Pancreas (tissue), 10 donors: ENCODE data around the gene MB. TPM values are rescaled to one million over a fixed set of nuclear protein-coding genes. Genes with fewer than 3 reads are reported as not detected.
A peak's percentile ranks its signal among the peaks of the same experiment; 100 is the strongest.

ENCODE experiments used
- ATAC-seq, 4 donors: fragments of 200-7000 bp; cut with Tn5 transposase; one replicate each; pipeline versions ENCODE4 v1.8.0 to v1.9.1; 2020; ENCODE audit warnings: mild to moderate bottlenecking in 4 of 4, moderate library complexity in 4 of 4
- DNase-seq, 6 donors: peaks; one replicate each; pipeline ENCODE4 v3.0.0-alpha.2; 2020
- FAIRE-seq: peaks from 2 replicates; lab custom pipeline; 2012; peaks lifted over from hg19 to GRCh38; lab: Jason Lieb, UNC
- H3K27ac ChIP-seq, 4 donors: fragments of 200-600 bp; sonication (generic); 1 replicate in 3 of 4; 2 replicates in 1 of 4; pipeline versions ENCODE4 v1.5.0 to v1.8.0; 2020
- H3K27me3 ChIP-seq, 4 donors: fragments of 200-600 bp; one replicate each; pipeline ENCODE4 v1.8.0; 2021
- H3K36me3 ChIP-seq, 3 donors: fragments of 200-600 bp; sonication (generic) in 1 of 3; one replicate each; pipeline versions ENCODE4 v1.5.0 to v1.8.0; 2020 to 2021
- H3K4me1 ChIP-seq, 3 donors: fragments of 200-600 bp; one replicate each; pipeline ENCODE4 v1.8.0; 2021
- H3K4me3 ChIP-seq, 4 donors: fragments of 200-600 bp; sonication (generic) in 2 of 4; one replicate each; pipeline versions ENCODE4 v1.5.0 to v1.8.0; 2020 to 2021
- H3K9me3 ChIP-seq, 4 donors: fragments of 200-600 bp; one replicate each; pipeline ENCODE4 v1.8.0; 2021
- WGBS, 2 donors: extraction: QIAGEN DNeasy Blood & Tissue Kit; methylation state at CpG; one replicate each; pipeline ENCODE4 v1.1.7; 2013; 5-methylcytosine and 5-hydroxymethylcytosine counted together
- intact Hi-C, 3 donors: fragments of 100-400 bp; cut with DNase I; formaldehyde crosslinking; loops; one replicate each; pipeline versions ENCODE4 v1.11.1 to v1.14.2; 2022
- polyA plus RNA-seq, 2 donors: library from polyadenylated mRNA; stranded (reverse); fragments of 200-250 nt; gene quantifications; one replicate each; pipeline ENCODE4 v1.2.3, GENCODE V29; 2013
- total RNA-seq, 6 donors: library from RNA; stranded (reverse); fragmentation: NEBNext Ultra II Directional in 4 of 6; extraction: Animal tissue kit (Norgen Biotek cat#: 25700) in 4 of 6; gene quantifications; one replicate each; pipeline versions ENCODE4 v1.2.1 to v1.2.4, GENCODE V29; 2021 to 2023
- TF ChIP-seq, protein P1 (sequence below), 4 donors: fragments of 200-600 bp; sonication (generic) in 3 of 4; IDR thresholded peaks; one replicate each; pipeline versions ENCODE4 v1.5.0 to v1.8.0; 2021; ENCODE audit warnings: antibody characterized with exemption in 4 of 4
- donor health status: healthy with polysubstance abuse.
- donor health status: DM: no; HTN: no; CAD: no; lungs with moderate emphysema.
- donor health status: DM: no; HTN: no; CAD: no.
- donor health status: control.
- donor health status: control.
- donor health status: Bipolar disorder and iron deficiency.
- donor health status: DM: yes; HTN: yes; CAD: no.
- donor health status: DM: no; HTN: no; CAD: no.
- donor health status: DM: no; HTN: no; CAD: no.
- donor health status: DM: yes; HTN: yes; CAD: no.

The MB gene
- total and polyA plus RNA-seq, 8 donors, result 0.46 to 6.6 (median 1.2) TPM; not detected in 2

DNA sequence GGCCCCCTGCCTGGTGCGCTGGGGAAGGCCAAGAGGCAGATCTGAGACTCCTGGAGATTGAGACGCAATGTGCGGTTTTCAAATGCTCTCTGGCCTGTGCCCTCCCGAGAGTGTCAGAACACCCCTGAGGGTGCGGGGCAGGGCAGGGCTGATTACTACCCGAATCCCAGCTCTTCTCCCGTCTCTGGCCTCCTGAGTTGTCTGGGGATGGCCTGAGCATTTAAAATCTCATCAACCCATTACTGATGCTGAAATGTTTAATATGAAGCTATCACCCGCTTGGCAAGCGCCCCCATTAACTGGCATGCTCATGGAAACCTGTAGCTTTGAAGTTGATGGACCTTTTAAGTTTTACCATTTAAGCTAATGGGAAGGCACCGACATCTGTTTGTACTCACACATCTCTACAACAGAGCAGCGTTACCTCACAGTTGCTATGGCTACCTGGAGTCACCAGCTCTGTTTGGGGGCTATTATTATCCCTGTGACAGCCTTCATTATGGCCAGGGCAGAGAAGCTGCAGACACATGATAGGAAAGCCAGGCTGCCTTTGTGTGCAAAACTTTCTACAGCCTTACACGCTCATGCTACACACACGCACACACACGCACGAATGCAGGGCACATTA, 3.6 kb upstream of the MB start:
- H3K4me1 ChIP-seq, result peaks cover 0 to 10% (median 0%) of the 10 kb centered on the region in 3 donors
- H3K27me3 ChIP-seq, result no peaks in the 10 kb centered on the region
- no peak overlapping the region for H3K27ac ChIP-seq
- no peaks in the 10 kb centered on the region for H3K36me3 ChIP-seq
- 85 to 88% methylated on average over 15 of the region's 15 CpGs for WGBS, 2 donors
- FAIRE-seq (no peak), ATAC-seq (peak in 2 of 4 donors; percentile 49), DNase-seq (no peak)
- intact Hi-C loops, result loop anchor here in 2 of 3 donors (5.0 to 10.0 kb wide), 3 partner anchors 188 to 494 kb away; no protein-coding TSS in a partner anchor
- no peaks in the 10 kb centered on the region for H3K9me3 ChIP-seq
- TF ChIP-seq, protein P1, sequence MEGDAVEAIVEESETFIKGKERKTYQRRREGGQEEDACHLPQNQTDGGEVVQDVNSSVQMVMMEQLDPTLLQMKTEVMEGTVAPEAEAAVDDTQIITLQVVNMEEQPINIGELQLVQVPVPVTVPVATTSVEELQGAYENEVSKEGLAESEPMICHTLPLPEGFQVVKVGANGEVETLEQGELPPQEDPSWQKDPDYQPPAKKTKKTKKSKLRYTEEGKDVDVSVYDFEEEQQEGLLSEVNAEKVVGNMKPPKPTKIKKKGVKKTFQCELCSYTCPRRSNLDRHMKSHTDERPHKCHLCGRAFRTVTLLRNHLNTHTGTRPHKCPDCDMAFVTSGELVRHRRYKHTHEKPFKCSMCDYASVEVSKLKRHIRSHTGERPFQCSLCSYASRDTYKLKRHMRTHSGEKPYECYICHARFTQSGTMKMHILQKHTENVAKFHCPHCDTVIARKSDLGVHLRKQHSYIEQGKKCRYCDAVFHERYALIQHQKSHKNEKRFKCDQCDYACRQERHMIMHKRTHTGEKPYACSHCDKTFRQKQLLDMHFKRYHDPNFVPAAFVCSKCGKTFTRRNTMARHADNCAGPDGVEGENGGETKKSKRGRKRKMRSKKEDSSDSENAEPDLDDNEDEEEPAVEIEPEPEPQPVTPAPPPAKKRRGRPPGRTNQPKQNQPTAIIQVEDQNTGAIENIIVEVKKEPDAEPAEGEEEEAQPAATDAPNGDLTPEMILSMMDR (IDR thresholded peaks at IDR 0.05), result no peak
- no peak overlapping the region for H3K4me3 ChIP-seq

DNA sequence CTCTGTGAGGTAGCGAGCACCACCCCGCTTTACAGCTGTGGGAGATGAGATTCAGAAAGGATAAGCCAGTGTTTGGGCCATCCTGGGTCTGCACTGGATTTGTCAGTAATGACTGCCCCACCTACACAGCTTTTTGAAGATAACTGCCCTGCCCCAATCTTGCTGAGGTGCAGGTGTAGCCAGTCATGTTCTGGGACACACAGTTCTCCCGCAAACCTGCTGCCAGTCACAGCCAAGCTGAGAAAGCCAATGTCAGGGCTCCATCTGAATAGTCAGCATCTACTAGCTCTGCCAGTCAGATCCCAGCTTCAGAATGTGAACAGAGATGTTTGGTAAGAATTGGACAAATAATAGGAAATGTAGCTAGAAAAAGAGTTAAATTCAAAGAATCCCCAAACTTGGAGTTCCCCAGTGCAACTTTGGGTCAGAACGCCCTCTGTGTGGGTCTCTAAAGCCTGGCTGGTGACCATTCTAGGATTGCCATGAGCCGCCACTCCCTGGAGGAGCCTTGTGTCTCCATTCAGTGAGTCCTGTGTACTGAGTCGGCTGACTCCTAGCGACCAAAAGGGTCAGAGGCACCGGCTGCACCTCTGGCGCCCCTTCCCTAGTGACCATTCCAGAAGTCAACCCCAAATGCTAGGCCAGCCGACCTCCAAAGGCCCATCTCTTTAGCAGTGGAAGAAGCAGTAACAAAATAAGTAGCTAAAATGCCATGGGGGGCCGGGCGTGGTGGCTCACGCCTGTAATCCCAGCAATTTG, 2.4 kb upstream of the MB start:
- no peak for DNase-seq
- no peak overlapping the region for H3K4me3 ChIP-seq
- TF ChIP-seq, protein P1 (IDR thresholded peaks at IDR 0.05), result no peak
- H3K27ac ChIP-seq, result no peak overlapping the region
- no peak for ATAC-seq
- H3K4me1 ChIP-seq, result peaks cover 0 to 10% (median 0%) of the 10 kb centered on the region in 3 donors
- WGBS, 2 donors, result 85 to 90% methylated on average over 13 of the region's 13 CpGs
- intact Hi-C loops, result loop anchor here in 2 of 3 donors (5.0 to 10.0 kb wide), 3 partner anchors 187 to 495 kb away; no protein-coding TSS in a partner anchor
- no peaks in the 10 kb centered on the region for H3K9me3 ChIP-seq
- no peak for FAIRE-seq
- H3K36me3 ChIP-seq, result no peaks in the 10 kb centered on the region
- H3K27me3 ChIP-seq, result no peaks in the 10 kb centered on the region

DNA sequence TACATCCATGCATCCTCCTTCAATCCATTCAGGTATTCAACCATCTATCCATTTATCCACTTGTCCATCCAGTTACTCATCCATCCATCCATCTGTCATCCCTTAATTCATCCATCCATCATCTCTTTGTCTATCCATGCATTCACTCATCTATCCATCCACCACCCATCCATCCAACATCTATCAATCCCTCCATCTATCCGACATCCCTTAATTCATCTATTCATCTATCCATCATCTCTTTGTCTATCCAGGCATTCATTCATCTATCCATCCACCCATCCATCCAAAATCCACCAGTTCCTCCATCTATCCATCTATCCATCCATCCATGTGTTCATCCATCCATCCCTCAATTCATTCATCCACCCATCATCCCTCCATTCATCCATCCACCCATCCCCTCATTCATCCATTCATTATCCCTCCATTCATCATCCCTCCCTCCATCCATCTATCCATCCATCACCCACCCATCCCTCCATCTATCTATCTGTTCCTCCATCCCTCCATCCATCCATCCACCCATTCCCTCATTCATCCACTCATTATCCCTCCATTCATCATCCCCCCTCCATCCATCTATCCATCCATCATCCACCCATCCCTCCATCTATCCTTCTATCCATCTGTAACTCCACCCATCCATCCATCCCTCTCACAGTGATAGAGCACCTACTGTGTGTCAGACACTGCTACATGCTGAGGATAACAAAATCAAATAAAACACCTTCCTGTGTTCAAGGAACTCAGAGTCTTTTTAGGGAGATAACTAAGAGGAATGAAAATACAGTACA, 1.5 kb upstream of the MB start:
- no peak for ATAC-seq
- Histone ChIP-seq H3K27ac (no peak overlapping the region), H3K9me3 (no peaks in the 10 kb centered on the region), H3K27me3 (no peaks in the 10 kb centered on the region), H3K36me3 (no peaks in the 10 kb centered on the region), H3K4me3 (no peak overlapping the region), H3K4me1 (peaks cover 0 to 10% (median 0%) of the 10 kb centered on the region in 3 donors)
- intact Hi-C loops, result no loop called here
- TF ChIP-seq, protein P1 (IDR thresholded peaks at IDR 0.05), result no peak
- no peak for DNase-seq
- no peak for FAIRE-seq
- 84 to 88% methylated on average over 1 of the region's 1 CpG for WGBS, 2 donors

DNA sequence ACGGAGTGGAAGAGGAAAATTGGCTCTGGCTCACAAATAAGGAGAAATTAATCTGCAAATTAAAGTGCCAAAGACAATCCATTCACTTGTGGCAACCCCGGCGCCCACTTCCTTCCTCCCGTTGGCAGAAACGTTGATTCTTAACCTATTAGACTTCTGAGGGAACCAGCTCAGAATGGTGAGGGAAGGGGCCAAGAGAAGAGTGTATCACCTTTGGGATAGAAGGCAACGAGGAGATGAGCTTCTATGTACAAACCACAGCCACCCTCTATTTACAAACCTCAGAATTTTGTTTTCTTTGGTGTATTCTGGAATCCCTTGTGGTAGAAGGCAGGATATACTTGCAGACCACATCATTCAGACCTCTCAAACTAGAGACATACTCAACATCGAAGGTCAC, 1.1 kb downstream of the MB start:
- no peaks in the 10 kb centered on the region for H3K36me3 ChIP-seq
- FAIRE-seq, result no peak
- DNase-seq, result no peak

More for the DNA sequence above, 1.1 kb downstream of the MB start:
- Histone ChIP-seq H3K4me1 (no peaks in the 10 kb centered on the region), H3K27me3 (no peaks in the 10 kb centered on the region), H3K27ac (no peak overlapping the region), H3K9me3 (no peaks in the 10 kb centered on the region), H3K4me3 (no peak overlapping the region)
- 77 to 84% methylated on average over 7 of the region's 7 CpGs for WGBS, 2 donors
- ATAC-seq, result no peak
- intact Hi-C loops, result no loop called here
- TF ChIP-seq, protein P1 (IDR thresholded peaks at IDR 0.05), result no peak
